Stimulated activated CD8-positive, alpha-beta memory T cell treated with anti-CD3 and anti-CD28 coated beads, Interleukin-15, amount 100 ng/mL, for 1 hour (primary cell): ENCODE measurements around the gene ILKAP.

Source experiments
- DNase-seq: peaks from one replicate; pipeline ENCODE4 v3.0.0-alpha.2; 2020; ENCODE audit warnings: low read depth

The ILKAP gene

GRCh38 chr2:238236571-238236970 is 33.1 kb upstream of the ILKAP start:
- DNase-seq = no peak

DNA sequence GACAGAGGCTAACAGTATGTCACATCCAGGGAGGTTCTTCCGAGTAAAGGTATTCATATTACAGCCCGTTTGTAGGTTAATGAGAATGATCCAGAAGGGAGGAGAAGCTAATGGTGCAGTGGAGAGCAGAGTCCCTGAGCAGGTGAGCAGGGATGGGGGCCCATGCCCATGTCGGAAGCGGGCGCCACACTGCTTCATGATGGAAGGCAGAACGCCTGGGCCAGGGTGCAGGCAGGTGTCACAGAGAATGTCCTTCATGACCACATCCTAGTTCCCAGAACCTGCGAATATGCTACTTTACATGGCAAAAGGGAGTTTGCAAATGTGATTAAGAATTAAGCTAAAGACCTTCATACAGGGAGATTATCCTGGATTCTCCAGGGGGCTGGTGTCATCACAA is 32.4 kb upstream of the ILKAP start:
- DNase-seq = no peak

- DNase-seq = no peak
These were observed 31.8 kb upstream of the ILKAP start for GRCh38 chr2:238235331-238235732.

DNA sequence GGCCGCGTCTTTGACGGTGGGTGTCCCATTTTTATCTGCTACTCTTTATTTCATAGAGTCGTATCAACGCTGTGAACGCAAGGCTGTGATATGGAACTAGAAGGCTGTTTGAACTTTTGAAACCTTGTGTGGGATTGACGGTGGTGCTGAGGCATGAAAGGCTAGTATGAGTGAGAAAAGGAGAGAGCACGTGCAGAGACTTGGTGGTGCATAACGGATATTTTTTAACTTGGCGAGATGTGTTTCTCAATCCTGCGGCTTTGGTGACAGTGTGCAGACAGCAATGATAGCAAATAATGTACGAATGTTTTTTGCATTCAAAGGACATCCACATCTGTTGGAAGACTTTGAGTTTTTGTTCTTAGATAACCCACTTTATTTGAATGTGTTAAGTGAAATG is 30.1 kb upstream of the ILKAP start:
- no peak for DNase-seq

- DNase-seq = no peak
These were observed 28.3 kb upstream of the ILKAP start for GRCh38 chr2:238231809-238232208.

GRCh38 chr2:238231251-238231793 is 27.8 kb upstream of the ILKAP start:
- DNase-seq = peak; percentile 58

DNA sequence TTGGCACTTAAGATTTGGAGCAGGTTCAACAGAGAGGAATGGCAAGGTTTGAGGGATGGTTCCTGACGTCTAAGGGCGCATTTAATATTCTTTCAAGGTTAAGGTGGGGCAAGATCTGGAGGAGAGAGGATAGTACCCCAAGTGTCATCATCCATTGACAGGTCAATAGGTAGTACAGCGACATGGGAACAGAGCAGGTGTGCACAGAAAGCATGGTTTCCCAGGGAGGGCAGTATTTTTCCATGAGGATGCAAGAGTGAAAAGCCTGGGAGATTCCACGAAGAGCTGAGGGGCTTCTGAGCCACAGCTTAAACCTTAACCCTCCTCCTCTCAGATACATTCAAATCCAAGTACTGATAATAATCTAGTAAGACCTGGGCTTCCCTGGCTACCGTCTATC is 27.2 kb upstream of the ILKAP start:
- no peak for DNase-seq

DNA sequence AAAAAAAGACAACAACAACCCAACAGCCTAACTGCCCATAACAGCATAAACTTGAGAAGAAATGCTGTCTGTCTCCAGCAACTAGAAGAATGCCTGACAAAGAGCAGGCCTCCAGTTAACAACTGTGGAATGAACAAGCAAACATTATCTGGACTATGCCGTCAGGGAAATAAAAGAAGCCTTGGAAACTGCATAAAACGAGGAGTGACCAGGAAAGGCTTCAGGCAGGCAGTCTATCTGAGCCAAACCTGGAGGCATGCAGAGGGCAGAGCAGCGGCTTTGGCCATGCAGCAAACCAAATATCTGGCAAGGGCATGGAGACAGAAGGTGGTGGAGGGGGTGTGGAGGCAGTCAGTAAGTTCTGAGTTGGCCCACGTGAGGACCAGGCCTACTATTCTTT is 25.2 kb upstream of the ILKAP start:
- no peak for DNase-seq

DNA sequence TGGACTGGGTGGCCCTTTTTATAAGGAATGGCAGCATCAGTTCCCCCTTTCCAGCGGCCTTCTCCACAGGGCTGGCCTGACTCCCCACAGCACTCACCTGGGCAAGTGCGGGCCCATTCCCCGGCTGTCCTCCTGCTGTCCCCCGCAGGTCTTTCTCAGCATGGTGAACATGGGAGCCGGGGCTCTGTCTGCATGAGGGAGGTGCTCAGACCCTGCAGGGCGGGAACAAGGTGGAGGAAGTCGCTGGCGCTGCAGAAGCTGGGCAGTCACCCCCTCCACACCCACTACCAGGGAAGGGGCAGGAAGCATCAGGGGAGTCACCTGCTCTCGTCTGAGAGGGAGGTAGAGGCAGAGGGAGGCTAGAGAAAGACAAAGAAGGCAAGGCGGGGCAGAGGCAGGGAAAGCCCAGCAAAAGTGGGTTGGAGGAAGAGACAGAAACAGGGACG is 24.1 kb upstream of the ILKAP start:
- no peak for DNase-seq

- no peak for DNase-seq
These were observed 23.4 kb upstream of the ILKAP start for GRCh38 chr2:238226698-238227586.

GRCh38 chr2:238225911-238226697 is 22.6 kb upstream of the ILKAP start:
- no peak for DNase-seq

- no peak for DNase-seq
These were observed 21.6 kb upstream of the ILKAP start for GRCh38 chr2:238225121-238225520.

GRCh38 chr2:238224356-238225035 is 21.0 kb upstream of the ILKAP start:
- no peak for DNase-seq

DNA sequence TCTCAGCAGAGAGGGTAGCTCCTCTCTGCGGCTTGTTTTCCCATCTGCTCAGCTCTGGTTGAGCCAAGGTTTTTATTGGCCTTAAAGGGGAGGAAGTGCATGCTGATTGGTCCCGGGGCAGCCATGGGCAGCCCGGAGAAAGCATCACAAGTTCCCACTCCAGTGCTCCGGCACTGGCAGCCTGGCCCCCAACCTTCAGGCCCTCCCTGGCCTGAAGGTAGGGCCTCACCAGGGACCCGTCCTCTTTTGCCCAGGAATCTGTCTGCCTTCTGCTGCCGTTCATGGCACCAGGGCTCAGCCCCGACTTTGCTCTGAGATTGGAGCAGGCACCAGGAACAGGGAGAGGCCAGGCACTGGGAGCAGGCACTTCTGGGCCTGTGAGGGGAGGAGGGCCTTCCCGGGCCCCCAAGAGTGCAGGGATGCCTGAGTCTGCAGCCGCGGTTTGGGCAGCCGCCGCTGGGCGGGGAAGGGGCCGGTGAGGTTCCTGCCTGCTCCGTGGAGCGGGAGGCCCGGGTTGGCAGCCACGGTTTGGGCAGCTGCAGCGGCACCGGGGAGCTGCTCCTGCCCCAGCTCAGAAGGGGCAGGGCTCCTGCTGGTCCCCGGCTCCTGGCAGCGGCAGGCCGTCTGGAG is 17.5 kb upstream of the ILKAP start:
- no peak for DNase-seq

DNA sequence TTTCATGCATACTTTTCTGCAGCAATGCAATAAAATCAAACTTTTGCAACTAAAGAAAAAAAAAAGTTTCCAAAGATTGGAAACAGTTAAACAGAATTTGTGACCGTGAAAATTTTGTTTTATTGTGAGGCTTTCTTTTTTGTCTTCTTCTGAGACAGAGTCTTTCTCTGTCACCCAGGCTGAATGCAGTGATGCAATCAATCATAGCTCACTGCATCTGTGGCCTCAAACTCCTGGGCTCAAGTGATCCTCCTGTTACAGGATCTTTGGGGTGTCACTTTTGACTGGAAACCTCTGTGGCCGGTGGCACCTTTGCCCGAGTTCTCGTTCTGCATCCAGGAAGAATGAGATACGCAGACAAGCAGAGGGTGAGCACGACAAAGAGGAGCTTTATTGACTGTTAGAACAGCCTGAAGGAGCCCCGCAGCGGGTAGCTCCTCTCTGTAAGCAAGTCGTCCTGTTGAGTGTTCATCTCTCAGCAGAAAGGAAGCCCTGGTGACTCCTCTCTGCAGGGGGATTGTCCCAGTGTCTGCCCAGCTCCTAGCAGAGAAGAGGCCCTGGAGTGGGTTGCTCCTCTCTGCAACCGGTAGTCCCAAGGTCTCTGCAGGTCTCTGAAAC is 16.9 kb upstream of the ILKAP start:
- no peak for DNase-seq

- no peak for DNase-seq
These were observed 13.2 kb upstream of the ILKAP start for GRCh38 chr2:238216651-238217184.

DNA sequence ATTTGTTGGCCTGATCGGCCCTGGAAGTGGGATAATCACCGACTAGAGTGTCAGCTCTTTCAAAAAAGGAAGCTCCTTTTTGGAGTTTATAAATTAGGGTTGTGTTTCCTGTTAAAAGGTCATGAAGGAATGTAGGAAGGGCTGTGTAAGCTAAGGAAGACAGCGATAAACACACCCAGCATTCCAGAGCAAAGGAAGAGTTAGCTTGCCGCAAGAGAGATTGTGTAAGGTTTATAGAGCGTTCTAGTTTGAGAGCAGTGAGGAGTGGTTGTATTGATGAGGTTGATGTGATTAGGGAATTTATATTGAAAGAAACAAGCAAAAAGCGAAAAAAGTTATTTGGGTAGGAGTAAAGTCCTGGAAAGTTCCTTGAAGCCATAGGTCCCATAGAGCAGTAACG is 3.5 kb upstream of the ILKAP start:
- DNase-seq = no peak

DNA sequence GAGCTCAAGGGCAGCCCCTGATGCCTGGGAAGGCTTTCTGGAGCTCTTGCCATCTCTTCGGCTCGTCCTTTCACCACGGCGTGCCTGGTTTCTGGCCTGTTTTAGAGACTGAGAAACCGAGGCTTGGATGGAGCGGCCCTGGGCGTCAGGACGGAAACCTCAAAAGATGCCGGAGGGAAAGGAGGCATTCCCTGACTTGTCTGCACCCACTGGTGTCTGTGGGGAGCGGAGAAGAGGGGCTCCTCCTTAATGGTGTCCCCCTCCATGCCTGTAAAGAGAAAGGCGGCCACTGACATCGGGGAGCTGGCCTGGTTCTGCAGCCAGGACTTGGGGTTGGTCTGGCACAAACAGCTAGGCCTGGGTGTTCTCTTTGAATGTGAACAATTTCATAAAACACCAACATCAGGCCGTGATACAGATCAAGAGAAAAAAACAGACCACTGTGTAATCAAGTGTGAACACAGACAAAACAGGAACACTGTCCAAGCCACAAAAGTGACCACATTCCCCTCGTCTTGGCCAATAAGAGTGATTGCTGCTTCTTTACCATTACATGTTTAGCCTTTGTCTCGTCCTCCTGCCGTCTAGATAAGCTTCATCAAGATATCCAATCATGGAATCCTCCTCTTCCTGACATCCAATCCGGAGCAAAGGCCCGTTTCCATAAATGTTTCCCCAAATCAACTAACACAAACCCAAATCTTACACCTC is 633 bp upstream of the ILKAP start:
- DNase-seq = no peak

- no peak for DNase-seq
These were observed 985 bp downstream of the ILKAP start for GRCh38 chr2:238202326-238203093.

DNA sequence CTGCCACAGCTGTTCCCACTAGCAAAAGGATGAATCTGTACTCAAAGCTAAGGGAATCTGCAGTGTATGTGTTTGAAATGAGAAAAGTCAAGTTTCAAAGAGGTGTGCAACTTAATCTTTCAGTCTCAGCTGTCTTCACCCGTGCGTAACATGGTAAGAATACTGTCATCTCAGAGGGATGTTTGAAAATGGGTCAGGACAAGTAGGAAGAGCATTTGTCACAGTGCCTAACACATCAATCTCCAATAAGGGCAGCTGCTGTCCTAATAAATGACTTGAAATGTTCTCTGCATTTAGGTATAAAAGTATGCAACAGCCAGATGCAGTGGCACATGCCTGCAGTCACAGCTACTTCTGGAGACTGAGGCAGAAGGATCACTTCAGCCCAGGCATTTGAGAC is 13.1 kb downstream of the ILKAP start:
- no peak for DNase-seq
